HepG2 (cell line): ENCODE data around the gene RAB3D. TPM values are rescaled to one million over a fixed set of nuclear protein-coding genes. Genes with fewer than 3 reads are reported as not detected.
A peak's percentile ranks its signal among the peaks of the same experiment; 100 is the strongest.

Source experiments
- AKAP8 ChIP-seq: sonication (generic); formaldehyde crosslinking; IDR thresholded peaks from 2 replicates; pipeline ENCODE4 v1.5.1; 2020; ENCODE audit warnings: mild to moderate bottlenecking, missing genetic modification reagents
- CENPT ChIP-seq: sonication (generic); formaldehyde crosslinking; IDR thresholded peaks from 2 replicates; pipeline ENCODE4 v1.8.0; 2022; ENCODE audit warnings: low read depth, mild to moderate bottlenecking, moderate library complexity, missing genetic modification reagents
- CHD2 ChIP-seq: IDR thresholded peaks from 2 replicates; pipeline ENCODE4 v1.6.1; 2011; ENCODE audit warnings: low read depth, low read length, improper control_type of control experiment
- CTCF ChIP-seq: sonication (generic); formaldehyde crosslinking; IDR thresholded peaks from 2 replicates; pipeline ENCODE4 v1.5.0; 2020; ENCODE audit warnings: mild to moderate bottlenecking, missing genetic modification reagents, moderate library complexity
- GRHL1 ChIP-seq: sonication (generic); formaldehyde crosslinking; conservative IDR thresholded peaks from 2 replicates; pipeline ENCODE4 v1.8.0; 2022; ENCODE audit warnings: missing genetic modification reagents
- IKZF1 ChIP-seq: fragments of 450-650 bp; IDR thresholded peaks from 2 replicates; pipeline ENCODE4 v1.7.1; 2016
- KDM2A ChIP-seq: sonication (generic); formaldehyde crosslinking; IDR thresholded peaks from 2 replicates; pipeline ENCODE4 v1.4.0; 2020; ENCODE audit warnings: low read depth, missing genetic modification reagents, borderline replicate concordance
- KDM5A ChIP-seq: fragments of 200-600 bp; sonication (generic); IDR thresholded peaks from 2 replicates; pipeline ENCODE4 v1.7.0; 2018; ENCODE audit warnings: antibody characterized with exemption, mild to moderate bottlenecking, low read length, borderline replicate concordance
- MTA1 ChIP-seq: sonication (generic); formaldehyde crosslinking; IDR thresholded peaks from 2 replicates; pipeline ENCODE4 v1.4.0; 2020; ENCODE audit warnings: missing genetic modification reagents, mild to moderate bottlenecking, borderline replicate concordance
- MXI1 ChIP-seq: IDR thresholded peaks from 3 replicates; pipeline ENCODE4 v1.6.1; 2012; ENCODE audit warnings: low read depth, low read length, inconsistent platforms, borderline replicate concordance
- ZIK1 ChIP-seq: sonication (generic); formaldehyde crosslinking; IDR thresholded peaks from 2 replicates; pipeline ENCODE4 v1.5.0; 2020; ENCODE audit warnings: mild to moderate bottlenecking, low read depth, missing genetic modification reagents, borderline replicate concordance
- ZNF224 ChIP-seq: sonication (generic); formaldehyde crosslinking; IDR thresholded peaks from 2 replicates; pipeline ENCODE4 v1.5.0; 2020; ENCODE audit warnings: mild to moderate bottlenecking, missing genetic modification reagents
- ZNF256 ChIP-seq: sonication (generic); formaldehyde crosslinking; conservative IDR thresholded peaks from 2 replicates; pipeline ENCODE4 v1.4.0; 2020; ENCODE audit warnings: missing genetic modification reagents
- ZNF318 ChIP-seq: sonication (generic); formaldehyde crosslinking; IDR thresholded peaks from 2 replicates; pipeline ENCODE4 v1.4.0; 2020; ENCODE audit warnings: mild to moderate bottlenecking, missing genetic modification reagents
- ZNF549 ChIP-seq: sonication (generic); formaldehyde crosslinking; IDR thresholded peaks from 2 replicates; pipeline ENCODE4 v1.5.0; 2020; ENCODE audit warnings: missing genetic modification reagents
- ZNF780A ChIP-seq: sonication (generic); formaldehyde crosslinking; IDR thresholded peaks from 2 replicates; pipeline ENCODE4 v1.8.0; 2022; ENCODE audit warnings: mild to moderate bottlenecking, missing genetic modification reagents, moderate library complexity
- ZNF883 ChIP-seq: sonication (generic); formaldehyde crosslinking; IDR thresholded peaks from 2 replicates; pipeline ENCODE4 v1.5.1; 2020; ENCODE audit warnings: mild to moderate bottlenecking, missing genetic modification reagents; ENCODE audit errors: not compliant biosample characterization
- polyA plus RNA-seq, 8 experiments: library from polyadenylated mRNA; depleted of rRNA in 3 of 8; stranded (reverse) in 7 of 8; unstranded in 1 of 8; fragments of >200 nt; fragmentation: Illumina TruSeq in 4 of 8; extraction: Trizol in 4 of 8; gene quantifications; 2 replicates each; pipeline versions ENCODE4 v1.2.1 to v1.2.3, GENCODE V29; 2011 to 2016; ENCODE audit warnings: low read depth in 4 of 8, missing spikeins in 1 of 8, mixed read lengths in 1 of 8; ENCODE audit not compliant: insufficient read depth in 1 of 8
- total RNA-seq, 5 experiments: library from RNA; depleted of rRNA; stranded (reverse); fragments of >200 nt; fragmentation: Illumina TruSeq; extraction: Trizol; gene quantifications; 2 replicates each; pipeline ENCODE4 v1.2.3, GENCODE V29; 2016; ENCODE audit warnings: low read depth in 1 of 5

RAB3D gene
- total and polyA plus RNA-seq, 2 of the 13 experiments (the other 11 are each of a cell fraction or from before 2014, with no cell fraction given) = 2.0 to 16.1 TPM

- TF ChIP-seq CTCF (CRISPR knock-in tag) (peak; percentile 95), MXI1 (peak; percentile 32; the same call in 1 of the 3 replicates), ZNF549 (CRISPR knock-in tag) (no peak), ZNF318 (CRISPR knock-in tag) (no peak), CENPT (CRISPR knock-in tag) (no peak), ZNF256 (CRISPR knock-in tag) (no peak), ZNF224 (CRISPR knock-in tag) (0 out of 2 replicates have a peak, but pooled peaks have one; percentile 42), AKAP8 (no peak), ZNF780A (no peak), ZNF883 (CRISPR knock-in tag) (no peak), ZIK1 (CRISPR knock-in tag) (no peak), KDM2A (peak; percentile 80; the same call in 1 of the 2 replicates), CHD2 (no peak), MTA1 (CRISPR knock-in tag) (peak; percentile 0; the same call in 1 of the 2 replicates), IKZF1 (no peak), KDM5A (no peak), GRHL1 (no peak)
Measured at GRCh38 chr19:11382898-11383705, 43.6 kb upstream of the RAB3D start (continued).
